ENCODE data around the gene COMMD3.

Gene COMMD3

GRCh38 chr10:22324893-22325271 lies 8.7 kb downstream of the COMMD3 start:
- peak overlapping the region; percentile 44 for H3K27ac ChIP-seq
- TF ChIP-seq CTCF (conservative IDR thresholded peaks at IDR 0.05): no peak
- no peak for TF ChIP-seq ZFX (IDR thresholded peaks at IDR 0.05)

GRCh38 chr10:22325272-22326144 lies 9.3 kb downstream of the COMMD3 start:
- TF ChIP-seq ZFX (IDR thresholded peaks at IDR 0.05): 0 out of 2 replicates have a peak, but pooled peaks have one; percentile 12
- no peak for TF ChIP-seq CTCF (conservative IDR thresholded peaks at IDR 0.05)
- peak overlapping the region; percentile 44 for H3K27ac ChIP-seq

- H3K27ac ChIP-seq: peak overlapping the region; percentile 44
- TF ChIP-seq ZFX (IDR thresholded peaks at IDR 0.05) (no peak), CTCF (conservative IDR thresholded peaks at IDR 0.05) (no peak)
These were observed 10.0 kb downstream of the COMMD3 start for GRCh38 chr10:22326145-22326702.

- TF ChIP-seq ZFX (IDR thresholded peaks at IDR 0.05): no peak
- TF ChIP-seq CTCF (conservative IDR thresholded peaks at IDR 0.05): no peak
- H3K27ac ChIP-seq: no peak overlapping the region
These were observed 13.0 kb downstream of the COMMD3 start for GRCh38 chr10:22329150-22329549.

GRCh38 chr10:22332116-22332692 lies 16.0 kb downstream of the COMMD3 start:
- no peak for TF ChIP-seq ZFX (IDR thresholded peaks at IDR 0.05)
- no peak for TF ChIP-seq CTCF (conservative IDR thresholded peaks at IDR 0.05)
- no peak overlapping the region for H3K27ac ChIP-seq

- no peak overlapping the region for H3K27ac ChIP-seq
- TF ChIP-seq CTCF (conservative IDR thresholded peaks at IDR 0.05) (no peak), ZFX (IDR thresholded peaks at IDR 0.05) (no peak)
These were observed 17.2 kb downstream of the COMMD3 start for GRCh38 chr10:22333167-22333974.
